ENCODE results near the gene MACROD2. TPM values are rescaled to one million over a fixed set of nuclear protein-coding genes. Genes with fewer than 3 reads are reported as not detected.

MACROD2 gene
- total and polyA plus RNA-seq, 2 of the 4 experiments (the other 2 are of a cell fraction): not detected

GRCh38 chr20:15248618-15249395 lies 1253.5 kb downstream of the MACROD2 start:
- ATAC-seq (ENCODE audit: low read depth) (no peak), DNase-seq (no peak)
- dilution Hi-C loops (cut with HindIII; ENCODE audit: low sequenced_read_pairs, unreplicated experiment): no loop called here
- H4K91ac ChIP-seq (ENCODE audit: insufficient read depth, low read depth, low read length): no peak overlapping the region
- no peak overlapping the region for H3K56ac ChIP-seq (ENCODE audit: extremely low read depth, insufficient read depth, low read length)
- no peak overlapping the region for H3K27ac ChIP-seq (ENCODE audit: insufficient read depth, low read length)
- H2AK9ac ChIP-seq (replicated peaks; ENCODE audit: low read depth, low read length, poor library complexity): no peak overlapping the region
- no peak overlapping the region for H3K9ac ChIP-seq (ENCODE audit: low read depth, low read length)
- POLR2A ChIA-PET (ENCODE audit: unreplicated experiment): no interaction called here
- H3K4me2 ChIP-seq (ENCODE audit: low read depth, low read length): no peak overlapping the region
- H3K14ac ChIP-seq (replicated peaks; ENCODE audit: low read depth, low read length): no peak overlapping the region
- no peaks in the 10 kb centered on the region for H3K27me3 ChIP-seq (ENCODE audit: control insufficient read depth, insufficient read depth, low read length)
- no peaks in the 10 kb centered on the region for H3K9me1 ChIP-seq (ENCODE audit: insufficient read depth, low read length)
- H3K4ac ChIP-seq (ENCODE audit: low read depth, low read length): no peak overlapping the region
- WGBS, 2 experiments (ENCODE audit: extremely low coverage in 2 of 2, insufficient read length in 1 of 2): 57% methylated on average over 4 of the region's 7 CpGs; no CpG with 5 or more reads in 1 of the 2 experiments
- H3K4me1 ChIP-seq (ENCODE audit: control insufficient read depth, insufficient read depth, low read length): no peaks in the 10 kb centered on the region
- no peak overlapping the region for H3K4me3 ChIP-seq (ENCODE audit: insufficient read depth, low read depth, low read length)
- no peak overlapping the region for H2BK15ac ChIP-seq (ENCODE audit: low read depth, low read length)
- in situ Hi-C loops (cut with MboI; ENCODE audit: low sequenced_read_pairs): no loop called here
- intact Hi-C loops (cut with micrococcal nuclease): no loop called here
- H4K8ac ChIP-seq (ENCODE audit: low read depth in 2 of 2, low read length in 2 of 2): no peak overlapping the region
- H3K36me3 ChIP-seq (ENCODE audit: control insufficient read depth, insufficient read depth, low read length): no peaks in the 10 kb centered on the region
- H2AK5ac ChIP-seq (ENCODE audit: low read depth, low read length): no peak overlapping the region
- no peak overlapping the region for H2BK5ac ChIP-seq (ENCODE audit: low read depth, low read length, poor library complexity, severe bottlenecking)
- no peak overlapping the region for H4K5ac ChIP-seq (ENCODE audit: low read depth, low read length)
- no peak overlapping the region for H2AFZ ChIP-seq (replicated peaks; ENCODE audit: low read length, poor library complexity)
- no peak for TF ChIP-seq ELK1 (IDR thresholded peaks at IDR 0.05; ENCODE audit: borderline replicate concordance, low read depth, low read length)
- TF ChIP-seq MAFK (IDR thresholded peaks at IDR 0.05; ENCODE audit: low read depth, low read length): no peak
- TF ChIP-seq USF2 (IDR thresholded peaks at IDR 0.05; ENCODE audit: low read depth, low read length): no peak
- TF ChIP-seq MAZ (IDR thresholded peaks at IDR 0.05; ENCODE audit: borderline replicate concordance, low read depth, low read length): no peak
- no peak for TF ChIP-seq RCOR1 (IDR thresholded peaks at IDR 0.05; ENCODE audit: insufficient replicate concordance, low read length)
- TF ChIP-seq POLR2A (IDR thresholded peaks at IDR 0.05; ENCODE audit: low read depth, low read length): no peak
- TF ChIP-seq CHD1 (IDR thresholded peaks at IDR 0.05; ENCODE audit: low read depth, low read length): no peak
- TF ChIP-seq RFX5 (IDR thresholded peaks at IDR 0.05; ENCODE audit: low read depth, low read length): no peak
- no peak for TF ChIP-seq FOS (IDR thresholded peaks at IDR 0.05; ENCODE audit: low read depth, low read length)
- TF ChIP-seq SMC3 (IDR thresholded peaks at IDR 0.05; ENCODE audit: low read depth, low read length): no peak
- TF ChIP-seq NFE2L2 (IDR thresholded peaks at IDR 0.05; ENCODE audit: low read depth, low read length): no peak
- TF ChIP-seq BHLHE40 (IDR thresholded peaks at IDR 0.05; ENCODE audit: low read depth, low read length): no peak
- no peak for TF ChIP-seq RAD21 (IDR thresholded peaks at IDR 0.05; ENCODE audit: low read length)
- TF ChIP-seq CTCF (conservative IDR thresholded peaks at IDR 0.05; ENCODE audit: low read depth, low read length): no peak
- TF ChIP-seq MXI1 (IDR thresholded peaks at IDR 0.05; ENCODE audit: borderline replicate concordance, low read depth, low read length): no peak
- TF ChIP-seq CEBPB (IDR thresholded peaks at IDR 0.05; ENCODE audit: low read depth, low read length): no peak
- no peak overlapping the region for H2BK120ac ChIP-seq (ENCODE audit: low read depth, low read length)
- no peak overlapping the region for H2BK20ac ChIP-seq (ENCODE audit: low read depth, low read length)
- peaks cover 9% of the 10 kb centered on the region; the same call in 1 of the 2 replicates for H3K9me3 ChIP-seq (ENCODE audit: control insufficient read depth, insufficient read depth, low read length)
- no peak overlapping the region for H3K18ac ChIP-seq (ENCODE audit: low read depth, low read length)
- H4K20me1 ChIP-seq (ENCODE audit: insufficient read depth, low read length): no peaks in the 10 kb centered on the region
- CTCF ChIA-PET: no interaction called here
- no TSS peak for BruUV-seq (replicated peaks)
- no peak overlapping the region for H3K23ac ChIP-seq (ENCODE audit: low read depth, low read length)
- H3K79me1 ChIP-seq (ENCODE audit: low read depth in 1 of 2, low read length in 2 of 2): no peaks in the 10 kb centered on the region

Data from IMR-90 (cell line).